Neural cell (in vitro differentiated cells): ENCODE results near the gene GNG7. TPM values are rescaled to one million over a fixed set of nuclear protein-coding genes. Genes with fewer than 3 reads are reported as not detected.

ENCODE experiments used
- H2AFZ ChIP-seq: fragments of 200-600, 300-800 bp; sonication (generic), shearing (Covaris generic); 2 replicates; pipeline ENCODE4 v1.6.0; 2014; ENCODE audit warnings: low read depth, mild to moderate bottlenecking, antibody characterized with exemption, low read length, moderate library complexity
- H3F3A ChIP-seq: fragments of 200-600 bp; shearing (Covaris generic); 2 replicates; pipeline ENCODE4 v1.6.1; 2016; ENCODE audit warnings: mild to moderate bottlenecking, moderate library complexity, mixed read lengths, antibody characterized with exemption, low read length; ENCODE audit not compliant: insufficient read depth, poor library complexity, severe bottlenecking
- H3K27ac ChIP-seq: fragments of 200-600, 300-800 bp; sonication (generic), shearing (Covaris generic); 2 replicates; pipeline ENCODE4 v1.5.1; 2014; ENCODE audit warnings: mild to moderate bottlenecking, low read length, moderate library complexity
- H3K27me3 ChIP-seq: fragments of 300-800, 200-600 bp; sonication (generic), shearing (Covaris generic); 2 replicates; pipeline ENCODE4 v1.6.0; 2014; ENCODE audit warnings: mild to moderate bottlenecking, low read depth, low read length, moderate library complexity; ENCODE audit not compliant: insufficient read depth
- H3K36me3 ChIP-seq: fragments of 300-800, 200-600 bp; sonication (generic), shearing (Covaris generic); 2 replicates; pipeline ENCODE4 v1.5.1; 2014; ENCODE audit warnings: mild to moderate bottlenecking, antibody characterized with exemption, low read length, moderate library complexity; ENCODE audit not compliant: insufficient read depth
- H3K4me2 ChIP-seq: fragments of 300-800, 200-600 bp; sonication (generic), shearing (Covaris generic); 2 replicates; pipeline ENCODE4 v1.6.0; 2014; ENCODE audit warnings: mild to moderate bottlenecking, low read length
- H3K4me3 ChIP-seq: fragments of 300-800, 200-600 bp; sonication (generic), shearing (Covaris generic); 2 replicates; pipeline ENCODE4 v1.5.1; 2014; ENCODE audit warnings: mild to moderate bottlenecking, low read length, moderate library complexity
- H3K79me2 ChIP-seq: fragments of 200-600 bp; shearing (Covaris generic); replicated peaks from 2 replicates; pipeline ENCODE4 v1.6.0; 2014; ENCODE audit warnings: mild to moderate bottlenecking, low read length, moderate library complexity; ENCODE audit not compliant: insufficient read depth
- H3K9ac ChIP-seq: fragments of 300-800, 200-600 bp; sonication (generic), shearing (Covaris generic); 2 replicates; pipeline ENCODE4 v1.6.1; 2016; ENCODE audit warnings: mild to moderate bottlenecking, low read length, mixed read lengths
- H3K9me2 ChIP-seq: fragments of 200-600 bp; shearing (Covaris generic); 2 replicates; pipeline ENCODE4 v1.6.1; 2016; ENCODE audit warnings: mild to moderate bottlenecking, low read length, mixed read lengths; ENCODE audit not compliant: insufficient read depth
- H3K9me3 ChIP-seq: fragments of 200-600, 300-800 bp; sonication (generic), shearing (Covaris generic); 2 replicates; pipeline ENCODE4 v1.6.1; 2016; ENCODE audit warnings: mild to moderate bottlenecking, mixed run types, low read length, moderate library complexity, mixed read lengths
- H4K20me1 ChIP-seq: fragments of 200-600 bp; shearing (Covaris generic); 2 replicates; pipeline ENCODE4 v1.6.1; 2016; ENCODE audit warnings: mild to moderate bottlenecking, mixed run types; ENCODE audit not compliant: insufficient read depth
- EP300 ChIP-seq: fragments of 450-650 bp; conservative IDR thresholded peaks from 2 replicates; pipeline ENCODE4 v1.6.1; 2014; ENCODE audit warnings: antibody characterized with exemption, mild to moderate bottlenecking, moderate library complexity; ENCODE audit not compliant: poor library complexity, severe bottlenecking
- EZH2 ChIP-seq: fragments of 200-600, 300-800 bp; shearing (Covaris generic), sonication (generic); IDR thresholded peaks from 2 replicates; pipeline ENCODE4 v1.6.1; 2014; ENCODE audit warnings: antibody characterized with exemption, low read length, borderline replicate concordance, mild to moderate bottlenecking; ENCODE audit not compliant: insufficient read depth, poor library complexity, severe bottlenecking
- MXI1 ChIP-seq: fragments of 450-650 bp; conservative IDR thresholded peaks from 2 replicates; pipeline ENCODE4 v1.6.1; 2014; ENCODE audit warnings: antibody characterized with exemption, mild to moderate bottlenecking; ENCODE audit not compliant: poor library complexity, severe bottlenecking
- POLR2AphosphoS5 ChIP-seq: IDR thresholded peaks from 2 replicates; pipeline ENCODE4 v1.6.1; 2012
- RAD21 ChIP-seq: fragments of 450-650 bp; conservative IDR thresholded peaks from 2 replicates; pipeline ENCODE4 v1.6.1; 2014; ENCODE audit warnings: antibody characterized with exemption, mild to moderate bottlenecking, moderate library complexity
- SMC3 ChIP-seq: fragments of 450-650 bp; conservative IDR thresholded peaks from 2 replicates; pipeline ENCODE4 v1.6.1; 2014; ENCODE audit warnings: antibody characterized with exemption, mild to moderate bottlenecking, moderate library complexity; ENCODE audit not compliant: poor library complexity
- TAF1 ChIP-seq: IDR thresholded peaks from 2 replicates; pipeline ENCODE4 v1.6.1; 2012; ENCODE audit warnings: low read depth
- polyA plus RNA-seq: library from polyadenylated mRNA; depleted of rRNA; stranded (reverse); fragments of >200 nt; gene quantifications from 2 replicates; pipeline ENCODE4 v1.2.3, GENCODE V29; 2014
- TF ChIP-seq, protein P1 (sequence below): IDR thresholded peaks from 2 replicates; pipeline ENCODE4 v1.6.1; 2012; ENCODE audit warnings: borderline replicate concordance
- TF ChIP-seq, protein P2 (sequence below): fragments of 450-650 bp; IDR thresholded peaks from 2 replicates; pipeline ENCODE4 v1.5.1; 2014; ENCODE audit warnings: antibody characterized with exemption, mild to moderate bottlenecking, moderate library complexity; ENCODE audit not compliant: poor library complexity, severe bottlenecking

The GNG7 gene
- polyA plus RNA-seq, 1 donor from 2014 or later = 3.0 TPM

DNA sequence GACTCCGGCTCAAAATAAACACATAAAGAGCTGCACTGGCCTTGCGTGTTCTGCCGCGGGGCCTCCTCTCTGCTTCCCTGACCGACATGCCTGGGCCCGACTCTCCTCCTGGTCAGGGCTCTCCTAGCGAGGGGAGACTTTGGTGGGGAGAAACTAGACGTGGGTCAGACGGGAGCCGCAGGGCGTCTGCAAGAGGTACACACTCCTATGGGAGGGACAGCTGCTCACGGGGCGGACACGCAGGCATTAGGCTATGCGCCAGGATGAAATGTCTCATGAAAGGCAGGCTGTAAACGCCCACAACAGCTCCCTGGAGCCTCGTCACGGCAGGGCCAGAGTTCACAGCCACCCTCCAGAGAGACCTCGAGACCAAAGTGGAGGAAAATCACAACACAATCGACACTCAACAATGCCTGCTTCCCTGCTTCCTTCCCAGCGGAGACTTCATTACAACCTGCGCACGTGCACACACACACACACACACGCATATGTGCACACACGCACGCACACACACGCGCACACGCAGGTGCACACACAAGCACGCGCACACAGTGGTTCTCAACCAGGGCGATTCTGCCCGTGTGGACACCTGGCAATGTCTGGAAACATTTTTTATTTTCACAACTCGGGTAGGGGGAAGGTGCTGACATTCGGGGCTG, 31.6 kb upstream of the GNG7 start:
- TF ChIP-seq, protein P1, sequence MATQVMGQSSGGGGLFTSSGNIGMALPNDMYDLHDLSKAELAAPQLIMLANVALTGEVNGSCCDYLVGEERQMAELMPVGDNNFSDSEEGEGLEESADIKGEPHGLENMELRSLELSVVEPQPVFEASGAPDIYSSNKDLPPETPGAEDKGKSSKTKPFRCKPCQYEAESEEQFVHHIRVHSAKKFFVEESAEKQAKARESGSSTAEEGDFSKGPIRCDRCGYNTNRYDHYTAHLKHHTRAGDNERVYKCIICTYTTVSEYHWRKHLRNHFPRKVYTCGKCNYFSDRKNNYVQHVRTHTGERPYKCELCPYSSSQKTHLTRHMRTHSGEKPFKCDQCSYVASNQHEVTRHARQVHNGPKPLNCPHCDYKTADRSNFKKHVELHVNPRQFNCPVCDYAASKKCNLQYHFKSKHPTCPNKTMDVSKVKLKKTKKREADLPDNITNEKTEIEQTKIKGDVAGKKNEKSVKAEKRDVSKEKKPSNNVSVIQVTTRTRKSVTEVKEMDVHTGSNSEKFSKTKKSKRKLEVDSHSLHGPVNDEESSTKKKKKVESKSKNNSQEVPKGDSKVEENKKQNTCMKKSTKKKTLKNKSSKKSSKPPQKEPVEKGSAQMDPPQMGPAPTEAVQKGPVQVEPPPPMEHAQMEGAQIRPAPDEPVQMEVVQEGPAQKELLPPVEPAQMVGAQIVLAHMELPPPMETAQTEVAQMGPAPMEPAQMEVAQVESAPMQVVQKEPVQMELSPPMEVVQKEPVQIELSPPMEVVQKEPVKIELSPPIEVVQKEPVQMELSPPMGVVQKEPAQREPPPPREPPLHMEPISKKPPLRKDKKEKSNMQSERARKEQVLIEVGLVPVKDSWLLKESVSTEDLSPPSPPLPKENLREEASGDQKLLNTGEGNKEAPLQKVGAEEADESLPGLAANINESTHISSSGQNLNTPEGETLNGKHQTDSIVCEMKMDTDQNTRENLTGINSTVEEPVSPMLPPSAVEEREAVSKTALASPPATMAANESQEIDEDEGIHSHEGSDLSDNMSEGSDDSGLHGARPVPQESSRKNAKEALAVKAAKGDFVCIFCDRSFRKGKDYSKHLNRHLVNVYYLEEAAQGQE = no peak
- TF ChIP-seq EP300 (no peak), MXI1 (no peak), RAD21 (no peak), POLR2AphosphoS5 (no peak), EZH2 (no peak), TAF1 (no peak), SMC3 (no peak)
- TF ChIP-seq, protein P2, sequence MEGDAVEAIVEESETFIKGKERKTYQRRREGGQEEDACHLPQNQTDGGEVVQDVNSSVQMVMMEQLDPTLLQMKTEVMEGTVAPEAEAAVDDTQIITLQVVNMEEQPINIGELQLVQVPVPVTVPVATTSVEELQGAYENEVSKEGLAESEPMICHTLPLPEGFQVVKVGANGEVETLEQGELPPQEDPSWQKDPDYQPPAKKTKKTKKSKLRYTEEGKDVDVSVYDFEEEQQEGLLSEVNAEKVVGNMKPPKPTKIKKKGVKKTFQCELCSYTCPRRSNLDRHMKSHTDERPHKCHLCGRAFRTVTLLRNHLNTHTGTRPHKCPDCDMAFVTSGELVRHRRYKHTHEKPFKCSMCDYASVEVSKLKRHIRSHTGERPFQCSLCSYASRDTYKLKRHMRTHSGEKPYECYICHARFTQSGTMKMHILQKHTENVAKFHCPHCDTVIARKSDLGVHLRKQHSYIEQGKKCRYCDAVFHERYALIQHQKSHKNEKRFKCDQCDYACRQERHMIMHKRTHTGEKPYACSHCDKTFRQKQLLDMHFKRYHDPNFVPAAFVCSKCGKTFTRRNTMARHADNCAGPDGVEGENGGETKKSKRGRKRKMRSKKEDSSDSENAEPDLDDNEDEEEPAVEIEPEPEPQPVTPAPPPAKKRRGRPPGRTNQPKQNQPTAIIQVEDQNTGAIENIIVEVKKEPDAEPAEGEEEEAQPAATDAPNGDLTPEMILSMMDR = no peak
- Histone ChIP-seq H3K9me3 (no peaks in the 10 kb centered on the region), H3K36me3 (no peaks in the 10 kb centered on the region)

DNA sequence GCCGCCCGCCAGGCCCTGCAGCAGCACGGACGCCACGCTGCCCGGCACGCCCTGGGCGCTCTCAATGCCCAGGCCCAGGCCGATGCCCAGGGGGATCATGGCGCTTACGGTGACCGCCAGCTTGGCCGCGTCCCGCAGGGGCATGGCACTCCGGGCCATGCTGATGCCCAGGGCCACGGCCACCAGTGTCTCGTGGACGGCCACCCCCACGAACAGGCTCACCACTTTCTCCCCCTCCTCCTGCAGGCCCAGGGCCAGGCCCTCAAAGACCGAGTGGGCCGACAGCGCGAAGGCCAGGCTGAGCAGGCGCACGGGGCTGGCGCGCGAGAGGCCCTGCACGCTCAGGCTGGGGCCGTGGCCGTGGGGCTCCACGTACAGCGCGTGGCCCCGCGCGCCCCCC, 30.4 kb upstream of the GNG7 start:
- Histone ChIP-seq H3F3A (no peaks in the 10 kb centered on the region), H3K27me3 (no peaks in the 10 kb centered on the region), H3K9me3 (no peaks in the 10 kb centered on the region), H3K27ac (no peak overlapping the region), H4K20me1 (no peaks in the 10 kb centered on the region), H3K79me2 (no peaks in the 10 kb centered on the region), H3K9me2 (no peaks in the 10 kb centered on the region), H3K4me2 (no peak overlapping the region), H3K36me3 (no peaks in the 10 kb centered on the region), H3K9ac (no peak overlapping the region), H3K4me3 (no peak overlapping the region), H2AFZ (no peak overlapping the region)
- TF ChIP-seq RAD21 = no peak
- TF ChIP-seq POLR2AphosphoS5 = no peak
- TF ChIP-seq, protein P1 = no peak
- TF ChIP-seq MXI1 = no peak
- TF ChIP-seq EZH2 = no peak
- TF ChIP-seq SMC3 = no peak
- no peak for TF ChIP-seq EP300
- no peak for TF ChIP-seq TAF1
- TF ChIP-seq, protein P2 = no peak

More for the DNA sequence above, 31.6 kb upstream of the GNG7 start:
- no peaks in the 10 kb centered on the region for H3K9me2 ChIP-seq
- no peak overlapping the region for H3K4me3 ChIP-seq
- no peaks in the 10 kb centered on the region for H4K20me1 ChIP-seq
- H2AFZ ChIP-seq = no peak overlapping the region
- H3K9ac ChIP-seq = no peak overlapping the region
- no peak overlapping the region for H3K4me2 ChIP-seq
- no peaks in the 10 kb centered on the region for H3F3A ChIP-seq
- no peak overlapping the region for H3K27ac ChIP-seq
- H3K79me2 ChIP-seq = peaks cover 1% of the 10 kb centered on the region
- no peaks in the 10 kb centered on the region for H3K27me3 ChIP-seq
